Measurements from ENCODE around the gene WDR7.

Gene WDR7

GRCh38 chr18:56937874-56938430 is 286.8 kb downstream of the WDR7 start:
- no peak for DNase-seq (ENCODE audit: low spot score)

- no peak for DNase-seq (ENCODE audit: low spot score)
Observed at GRCh38 chr18:56945171-56946083, 294.3 kb downstream of the WDR7 start.

- no peak for DNase-seq (ENCODE audit: low spot score)
Observed at GRCh38 chr18:56947236-56947635, 296.1 kb downstream of the WDR7 start.

- no peak for DNase-seq (ENCODE audit: low spot score)
Observed at GRCh38 chr18:56952026-56952425, 300.9 kb downstream of the WDR7 start.

GRCh38 chr18:56953428-56954198 is 302.5 kb downstream of the WDR7 start:
- no peak for DNase-seq (ENCODE audit: low spot score)

GRCh38 chr18:56955490-56955889 is 304.3 kb downstream of the WDR7 start:
- DNase-seq (ENCODE audit: low spot score), result no peak

GRCh38 chr18:56959120-56959519 is 308.0 kb downstream of the WDR7 start:
- DNase-seq (ENCODE audit: low spot score), result no peak

- DNase-seq (ENCODE audit: low spot score), result no peak
Observed at GRCh38 chr18:56962322-56962721, 311.2 kb downstream of the WDR7 start.

- DNase-seq (ENCODE audit: low spot score), result no peak
Observed at GRCh38 chr18:56967035-56967434, 315.9 kb downstream of the WDR7 start.

GRCh38 chr18:56973487-56973886 is 322.3 kb downstream of the WDR7 start:
- no peak for DNase-seq (ENCODE audit: low spot score)

GRCh38 chr18:56974141-56974540 is 323.0 kb downstream of the WDR7 start:
- DNase-seq (ENCODE audit: low spot score), result no peak

- no peak for DNase-seq (ENCODE audit: low spot score)
Observed at GRCh38 chr18:56975276-56975675, 324.1 kb downstream of the WDR7 start.

GRCh38 chr18:56977309-56977708 is 326.1 kb downstream of the WDR7 start:
- DNase-seq (ENCODE audit: low spot score), result no peak

- no peak for DNase-seq (ENCODE audit: low spot score)
Observed at GRCh38 chr18:56977771-56978170, 326.6 kb downstream of the WDR7 start.

GRCh38 chr18:56980151-56980550 is 329.0 kb downstream of the WDR7 start:
- no peak for DNase-seq (ENCODE audit: low spot score)

- no peak for DNase-seq (ENCODE audit: low spot score)
Observed at GRCh38 chr18:56982766-56983165, 331.6 kb downstream of the WDR7 start.

GRCh38 chr18:56983275-56983992 is 332.3 kb downstream of the WDR7 start:
- no peak for DNase-seq (ENCODE audit: low spot score)

GRCh38 chr18:56984731-56985130 is 333.6 kb downstream of the WDR7 start:
- DNase-seq (ENCODE audit: low spot score), result no peak

- DNase-seq (ENCODE audit: low spot score), result no peak
Observed at GRCh38 chr18:56986829-56987228, 335.7 kb downstream of the WDR7 start.

GRCh38 chr18:56987236-56987635 is 336.1 kb downstream of the WDR7 start:
- no peak for DNase-seq (ENCODE audit: low spot score)

GRCh38 chr18:56988022-56988421 is 336.9 kb downstream of the WDR7 start:
- DNase-seq (ENCODE audit: low spot score), result no peak

- DNase-seq (ENCODE audit: low spot score), result no peak
Observed at GRCh38 chr18:56990678-56991077, 339.5 kb downstream of the WDR7 start.
